T-cell (primary cell): Measurements from ENCODE around the gene MDM1. TPM values are rescaled to one million over a fixed set of nuclear protein-coding genes. Genes with fewer than 3 reads are reported as not detected.

Source experiments
- ATAC-seq, 4 experiments: fragments of 200-7000 bp in 3 of 4; fragments of 150-1000 bp in 1 of 4; cut with Tn5 transposase; replicated peaks in 1 of 4; 1 replicate in 3 of 4; 2 replicates in 1 of 4; pipeline ENCODE4 v1.10.0; 2021; ENCODE audit warnings: moderate library complexity in 3 of 4, mild to moderate bottlenecking in 2 of 4, moderate number of reproducible peaks in 1 of 4
- CTCF ChIA-PET, 2 donors: fragments of 300-600 bp; sonication (Branson Sonifier 250); formaldehyde crosslinking; loops; one replicate each; lab custom pipeline; 2022; ENCODE audit warnings: antibody characterized with exemption in 2 of 2; lab: Charles Lee
- POLR2A ChIA-PET, 2 donors: fragments of 300-600 bp; sonication (Branson Sonifier 250); formaldehyde crosslinking; loops; one replicate each; lab custom pipeline; 2022; ENCODE audit warnings: antibody characterized with exemption in 2 of 2; lab: Charles Lee
- DNase-seq, 35 experiments: peaks; one replicate each; pipeline versions ENCODE4 v3.0.0 to v3.0.0-alpha.2; 2013 to 2023
- H3K27ac ChIP-seq: one replicate; pipeline ENCODE4 v1.5.1; 2013; ENCODE audit warnings: low read length
- H3K27me3 ChIP-seq, 2 experiments: replicated peaks in 1 of 2; 1 replicate in 1 of 2; 2 replicates in 1 of 2; pipeline versions ENCODE4 v1.6.1 to v1.7.0; 2013; ENCODE audit warnings: low read length in 1 of 2, mixed read lengths in 1 of 2; ENCODE audit not compliant: control insufficient read depth in 2 of 2, insufficient read depth in 2 of 2; ENCODE audit errors: extremely low read depth in 1 of 2
- H3K36me3 ChIP-seq, 2 donors: 1 replicate in 1 of 2; 2 replicates in 1 of 2; pipeline versions ENCODE4 v1.6.1 to v1.7.0; 2013; ENCODE audit warnings: low read length in 1 of 2; ENCODE audit not compliant: control insufficient read depth in 2 of 2, insufficient read depth in 1 of 2; ENCODE audit errors: extremely low read depth in 1 of 2
- H3K4me1 ChIP-seq, 2 experiments: 1 replicate in 1 of 2; 2 replicates in 1 of 2; pipeline versions ENCODE4 v1.6.1 to v1.7.0; 2013; ENCODE audit warnings: low read length in 2 of 2, mixed read lengths in 1 of 2; ENCODE audit not compliant: insufficient read depth in 2 of 2, control insufficient read depth in 1 of 2; ENCODE audit errors: extremely low read depth in 1 of 2
- H3K4me3 ChIP-seq, 2 donors: 1 replicate in 1 of 2; 2 replicates in 1 of 2; pipeline versions ENCODE4 v1.5.1 to v1.7.0; 2013; ENCODE audit warnings: mild to moderate bottlenecking in 2 of 2, low read length in 1 of 2, moderate library complexity in 1 of 2; ENCODE audit not compliant: control insufficient read depth in 1 of 2; ENCODE audit errors: extremely low read depth in 1 of 2
- H3K9me3 ChIP-seq: 2 replicates; pipeline ENCODE4 v1.7.0; 2013
- H3K27ac Mint-ChIP-seq, 2 donors: one replicate each; pipeline ENCODE4 v1.8.0; 2020 to 2021; ENCODE audit warnings: mild to moderate bottlenecking in 2 of 2, mixed read lengths in 2 of 2
- H3K27me3 Mint-ChIP-seq, 2 donors: one replicate each; pipeline ENCODE4 v1.8.0; 2021 to 2022; ENCODE audit warnings: mixed read lengths in 2 of 2
- H3K36me3 Mint-ChIP-seq: one replicate; pipeline ENCODE4 v1.8.0; 2021; ENCODE audit warnings: mixed read lengths
- H3K4me1 Mint-ChIP-seq, 3 donors: one replicate each; pipeline ENCODE4 v1.8.0; 2020 to 2022; ENCODE audit warnings: mixed read lengths in 3 of 3, mild to moderate bottlenecking in 1 of 3
- H3K4me3 Mint-ChIP-seq, 3 donors: one replicate each; pipeline ENCODE4 v1.8.0; 2020 to 2022; ENCODE audit warnings: mild to moderate bottlenecking in 3 of 3, mixed read lengths in 3 of 3, moderate library complexity in 3 of 3
- H3K9me3 Mint-ChIP-seq, 3 donors: one replicate each; pipeline ENCODE4 v1.8.0; 2020 to 2022; ENCODE audit warnings: mixed read lengths in 3 of 3
- WGBS: methylation state at CpG from one replicate; pipeline ENCODE4 v1.1.5; 2013; ENCODE audit warnings: missing lambda C conversion rate; ENCODE audit not compliant: insufficient coverage; 5-methylcytosine and 5-hydroxymethylcytosine counted together
- total RNA-seq, 35 experiments: library from RNA in 6 of 35; stranded (reverse) in 6 of 35; fragments of 120-200 nt in 1 of 35; gene quantifications; one replicate each; pipeline versions ENCODE4 v1.2.1 to v1.2.4 and lab custom pipeline; 2013 to 2026

Gene MDM1
- total RNA-seq, 5 donors from 2014 or later (not counting 1 experiment from before 2014, with no cell fraction given), result 21.1 to 25.7 (median 23.8) TPM

DNA sequence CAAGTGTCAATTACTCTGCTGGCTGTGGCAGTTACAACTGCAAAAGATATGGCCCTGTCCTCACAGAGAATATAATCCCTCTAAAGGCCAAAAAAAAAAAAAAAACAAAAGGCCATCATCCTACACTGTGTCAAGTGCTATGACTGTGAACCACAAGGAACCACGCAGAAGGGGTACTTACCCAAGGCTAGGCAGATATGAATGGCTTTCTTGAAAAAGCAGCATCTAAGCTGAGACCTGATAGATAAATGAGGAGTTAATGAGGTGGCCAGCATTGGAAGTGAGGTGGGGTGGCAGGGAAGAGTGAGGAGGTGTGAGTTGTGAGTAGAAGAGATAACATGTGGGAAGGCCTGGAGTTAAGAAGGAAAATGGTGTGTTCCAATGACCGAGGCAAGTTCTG lies 62.4 kb downstream of the MDM1 start:
- CTCF ChIA-PET, result interaction anchor here (0.6 to 1.4 kb wide), 2 partner anchors 9 to 183 kb away, joined by 3 to 7 read pairs; no protein-coding TSS in a partner anchor
- Histone ChIP-seq H3K27ac (no peak overlapping the region), H3K4me3 (no peak overlapping the region), H3K9me3 (no peaks in the 10 kb centered on the region), H3K36me3 (no peaks in the 10 kb centered on the region), H3K27me3 (no peaks in the 10 kb centered on the region), H3K4me1 (no peaks in the 10 kb centered on the region)
- Mint-ChIP-seq H3K4me1 (peaks cover 0 to 4% (median 2%) of the 10 kb centered on the region in 3 donors), H3K27me3 (peaks cover under 1 to 4% of the 10 kb centered on the region in 2 donors), H3K27ac (no peak overlapping the region), H3K9me3 (no peaks in the 10 kb centered on the region), H3K4me3 (no peak overlapping the region), H3K36me3 (no peaks in the 10 kb centered on the region)
- WGBS, result 60% methylated on average over 1 of the region's 2 CpGs
- ATAC-seq, result no peak
- POLR2A ChIA-PET, result interaction anchor here in 1 of 2 donors (0.6 kb wide), 1 partner anchor 408 kb away, joined by 5 read pairs; no protein-coding TSS in a partner anchor
- no peak for DNase-seq

DNA sequence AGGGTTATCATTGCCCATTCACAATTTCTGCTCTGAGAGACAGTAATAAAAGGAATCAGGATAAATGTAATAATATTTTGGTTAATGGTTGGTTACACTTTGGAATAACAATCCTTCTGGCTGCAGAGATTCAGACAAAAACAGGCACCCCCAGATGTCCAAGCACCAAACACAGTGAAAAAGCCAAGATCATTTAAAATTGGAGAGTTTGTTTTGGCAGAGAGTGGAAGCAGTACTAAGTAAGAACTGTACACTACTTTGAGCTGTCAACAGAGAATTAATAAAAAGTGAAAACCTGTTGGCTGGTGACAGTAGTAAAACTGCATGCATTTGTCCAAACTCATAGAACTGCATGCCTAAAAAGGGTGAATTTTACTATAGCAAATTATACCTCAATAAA lies 63.2 kb downstream of the MDM1 start:
- ChIA-PET CTCF (interaction anchor here (0.6 kb wide), 2 partner anchors 45 to 184 kb away, joined by 7 read pairs; no protein-coding TSS in a partner anchor), POLR2A (interaction anchor here in 1 of 2 donors (0.6 kb wide), 1 partner anchor 409 kb away, joined by 5 read pairs; no protein-coding TSS in a partner anchor)
- Histone ChIP-seq H3K9me3 (no peaks in the 10 kb centered on the region), H3K27ac (no peak overlapping the region), H3K27me3 (no peaks in the 10 kb centered on the region), H3K4me1 (no peaks in the 10 kb centered on the region), H3K4me3 (no peak overlapping the region), H3K36me3 (no peaks in the 10 kb centered on the region)
- H3K4me1 Mint-ChIP-seq, result peaks cover 0 to 4% (median 2%) of the 10 kb centered on the region in 3 donors
- H3K4me3 Mint-ChIP-seq, result no peak overlapping the region
- no peak for DNase-seq
- no peak overlapping the region for H3K27ac Mint-ChIP-seq
- no peaks in the 10 kb centered on the region for H3K9me3 Mint-ChIP-seq
- H3K36me3 Mint-ChIP-seq, result no peaks in the 10 kb centered on the region
- peaks cover 1 to 4% of the 10 kb centered on the region in 2 donors for H3K27me3 Mint-ChIP-seq
- no peak for ATAC-seq

DNA sequence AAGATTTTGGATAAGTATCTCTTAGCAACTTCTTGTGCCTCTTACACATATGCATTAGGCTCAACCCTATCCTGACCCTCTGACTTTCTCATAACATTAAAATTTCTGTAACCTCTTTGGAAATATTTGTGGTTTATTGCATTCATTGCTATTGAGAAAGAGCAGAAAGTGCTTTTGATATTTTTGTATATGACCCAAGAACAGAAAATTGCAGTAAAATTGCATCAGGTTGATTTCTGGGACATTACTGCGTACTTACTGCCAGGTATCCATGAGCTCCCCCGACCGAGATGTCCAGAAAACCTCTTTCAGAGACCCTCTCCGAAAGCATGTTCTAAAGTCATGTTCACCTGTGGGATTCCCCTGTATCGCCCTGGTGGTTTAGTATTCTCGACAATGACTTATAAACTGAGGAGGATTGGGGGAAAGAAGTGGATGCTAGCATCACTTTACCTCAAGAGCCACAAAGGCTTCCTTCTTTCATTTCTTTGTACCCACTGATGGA lies 64.2 kb downstream of the MDM1 start:
- H3K4me1 Mint-ChIP-seq, result peaks cover 0 to 4% (median 2%) of the 10 kb centered on the region in 3 donors
- WGBS, result 93% methylated on average over 3 of the region's 6 CpGs
- peaks cover 1 to 4% of the 10 kb centered on the region in 2 donors for H3K27me3 Mint-ChIP-seq
- no peak overlapping the region for H3K4me3 Mint-ChIP-seq
- H3K4me3 ChIP-seq, result no peak overlapping the region
- no peak overlapping the region for H3K27ac ChIP-seq
- CTCF ChIA-PET, result no interaction called here
- no peaks in the 10 kb centered on the region for H3K27me3 ChIP-seq
- POLR2A ChIA-PET, result interaction anchor here in 1 of 2 donors (0.7 kb wide), 1 partner anchor 377 kb away, joined by 3 read pairs; no protein-coding TSS in a partner anchor
- no peak overlapping the region for H3K27ac Mint-ChIP-seq
- no peaks in the 10 kb centered on the region for H3K36me3 Mint-ChIP-seq
- H3K9me3 ChIP-seq, result no peaks in the 10 kb centered on the region
- H3K36me3 ChIP-seq, result no peaks in the 10 kb centered on the region
- DNase-seq (no peak), ATAC-seq (no peak)
- no peaks in the 10 kb centered on the region for H3K4me1 ChIP-seq
- no peaks in the 10 kb centered on the region for H3K9me3 Mint-ChIP-seq

DNA sequence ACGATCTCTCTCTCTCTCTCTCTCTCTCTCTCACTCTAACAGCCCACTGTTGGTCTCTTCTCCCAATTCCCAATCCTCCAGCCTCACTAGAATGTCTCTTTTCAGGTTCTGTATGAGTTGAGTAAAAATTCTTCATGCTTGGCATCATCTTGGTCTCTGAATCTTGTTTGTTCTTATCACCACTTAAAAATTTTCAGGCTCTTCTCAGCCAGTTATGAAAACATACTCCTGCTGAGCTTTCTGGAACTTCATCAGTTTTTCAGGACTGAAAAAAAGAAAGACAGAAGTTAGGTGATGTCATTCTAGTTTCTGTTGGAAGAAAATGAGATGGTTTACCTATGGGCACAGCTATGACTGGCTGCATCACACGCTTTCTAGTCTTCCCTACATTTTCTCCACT lies 67.3 kb downstream of the MDM1 start:
- no peak overlapping the region for H3K27ac ChIP-seq
- WGBS, result 80% methylated on average over 1 of the region's 2 CpGs
- Mint-ChIP-seq H3K9me3 (no peaks in the 10 kb centered on the region), H3K27ac (no peak overlapping the region), H3K36me3 (no peaks in the 10 kb centered on the region), H3K4me3 (no peak overlapping the region), H3K27me3 (peaks cover 4 to 6% of the 10 kb centered on the region in 2 donors), H3K4me1 (peaks cover 0 to 13% (median 6%) of the 10 kb centered on the region in 3 donors)
- CTCF ChIA-PET, result no interaction called here
- no peaks in the 10 kb centered on the region for H3K27me3 ChIP-seq
- H3K36me3 ChIP-seq, result no peaks in the 10 kb centered on the region
- DNase-seq (no peak), ATAC-seq (no peak)
- no peaks in the 10 kb centered on the region for H3K9me3 ChIP-seq
- peaks cover 0 to 5% of the 10 kb centered on the region in 2 experiments for H3K4me1 ChIP-seq
- POLR2A ChIA-PET, result no interaction called here
- H3K4me3 ChIP-seq, result no peak overlapping the region

DNA sequence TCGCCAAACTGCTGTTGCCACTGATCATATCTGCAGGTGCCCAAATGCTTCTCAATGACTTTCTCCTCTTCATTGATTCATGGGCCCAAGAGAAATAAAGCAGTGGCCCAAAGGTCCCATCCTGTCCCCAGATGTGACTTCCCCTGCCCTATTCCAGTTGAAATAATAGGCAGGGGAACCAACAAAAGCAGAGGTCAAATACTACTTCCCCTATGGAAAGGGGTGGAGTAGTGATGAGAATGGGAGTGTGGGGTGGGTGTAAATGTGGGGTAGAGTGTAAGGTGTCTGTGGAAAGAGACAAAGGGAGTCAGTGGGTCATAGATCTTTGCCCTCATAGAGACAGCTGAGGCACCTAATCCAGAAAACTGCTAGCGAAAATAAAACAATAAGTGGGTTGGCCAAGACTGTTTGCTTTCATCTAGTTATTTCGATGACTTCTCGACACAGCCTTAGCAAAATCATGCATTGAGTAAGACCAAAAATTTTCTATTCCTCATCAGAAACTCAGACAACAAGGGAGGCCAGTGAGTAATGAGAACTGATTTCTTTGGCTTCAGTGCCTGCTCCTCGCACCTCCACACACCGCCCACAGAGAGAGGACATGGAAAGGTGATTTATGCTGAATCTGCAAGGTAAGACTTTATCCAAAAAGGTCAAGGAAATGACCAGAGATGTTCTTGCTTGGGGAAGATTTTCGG lies 67.9 kb downstream of the MDM1 start:
- H3K9me3 ChIP-seq, result no peaks in the 10 kb centered on the region
- H3K27ac Mint-ChIP-seq, result no peak overlapping the region
- no peak overlapping the region for H3K27ac ChIP-seq
- ATAC-seq (no peak), DNase-seq (no peak)
- H3K9me3 Mint-ChIP-seq, result no peaks in the 10 kb centered on the region
- H3K4me3 Mint-ChIP-seq, result no peak overlapping the region
- peaks cover 4 to 6% of the 10 kb centered on the region in 2 donors for H3K27me3 Mint-ChIP-seq
- no peak overlapping the region for H3K4me3 ChIP-seq
- WGBS, result 100% methylated on average over 2 of the region's 7 CpGs
- no peaks in the 10 kb centered on the region for H3K36me3 Mint-ChIP-seq
- POLR2A ChIA-PET, result no interaction called here
- peaks cover 0 to 5% of the 10 kb centered on the region in 2 experiments for H3K4me1 ChIP-seq
- H3K4me1 Mint-ChIP-seq, result peaks cover 5 to 18% (median 11%) of the 10 kb centered on the region in 3 donors
- CTCF ChIA-PET, result no interaction called here
- no peaks in the 10 kb centered on the region for H3K27me3 ChIP-seq
- no peaks in the 10 kb centered on the region for H3K36me3 ChIP-seq

DNA sequence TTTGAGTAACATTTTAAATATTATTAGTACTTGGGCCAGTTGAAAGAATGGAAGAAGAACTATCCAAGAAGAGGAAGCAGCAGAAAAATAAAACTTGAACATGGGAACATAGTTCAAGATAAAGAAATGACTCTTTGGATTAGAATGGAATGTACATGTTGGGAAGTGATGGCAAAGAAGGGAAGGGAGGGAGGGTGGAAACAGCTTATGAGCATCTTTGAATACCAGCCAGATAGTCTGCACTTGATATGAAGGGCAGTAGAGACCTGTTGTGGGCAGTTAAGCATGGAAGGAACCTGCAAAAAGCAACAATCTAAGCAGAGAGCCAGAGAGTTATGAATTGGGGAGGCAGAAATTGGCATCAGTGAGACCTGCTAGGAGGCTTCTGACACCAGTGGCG lies 68.8 kb downstream of the MDM1 start:
- ATAC-seq, result no peak
- no CpG with 5 or more reads among the region's 1 CpG for WGBS
- no peaks in the 10 kb centered on the region for H3K36me3 Mint-ChIP-seq

More for the DNA sequence above, 68.8 kb downstream of the MDM1 start:
- H3K27me3 Mint-ChIP-seq, result peaks cover 4 to 6% of the 10 kb centered on the region in 2 donors
- DNase-seq, result no peak
- Histone ChIP-seq H3K4me3 (no peak overlapping the region), H3K9me3 (no peaks in the 10 kb centered on the region), H3K4me1 (peaks cover 0 to 5% of the 10 kb centered on the region in 2 experiments), H3K36me3 (no peaks in the 10 kb centered on the region), H3K27me3 (no peaks in the 10 kb centered on the region), H3K27ac (no peak overlapping the region)
- CTCF ChIA-PET, result no interaction called here
- no peak overlapping the region for H3K4me3 Mint-ChIP-seq
- no peaks in the 10 kb centered on the region for H3K9me3 Mint-ChIP-seq
- H3K4me1 Mint-ChIP-seq, result peaks cover 7 to 19% (median 12%) of the 10 kb centered on the region in 3 donors
- H3K27ac Mint-ChIP-seq, result no peak overlapping the region
- POLR2A ChIA-PET, result no interaction called here
